ENCODE results near the gene CREB3L2.

DNA sequence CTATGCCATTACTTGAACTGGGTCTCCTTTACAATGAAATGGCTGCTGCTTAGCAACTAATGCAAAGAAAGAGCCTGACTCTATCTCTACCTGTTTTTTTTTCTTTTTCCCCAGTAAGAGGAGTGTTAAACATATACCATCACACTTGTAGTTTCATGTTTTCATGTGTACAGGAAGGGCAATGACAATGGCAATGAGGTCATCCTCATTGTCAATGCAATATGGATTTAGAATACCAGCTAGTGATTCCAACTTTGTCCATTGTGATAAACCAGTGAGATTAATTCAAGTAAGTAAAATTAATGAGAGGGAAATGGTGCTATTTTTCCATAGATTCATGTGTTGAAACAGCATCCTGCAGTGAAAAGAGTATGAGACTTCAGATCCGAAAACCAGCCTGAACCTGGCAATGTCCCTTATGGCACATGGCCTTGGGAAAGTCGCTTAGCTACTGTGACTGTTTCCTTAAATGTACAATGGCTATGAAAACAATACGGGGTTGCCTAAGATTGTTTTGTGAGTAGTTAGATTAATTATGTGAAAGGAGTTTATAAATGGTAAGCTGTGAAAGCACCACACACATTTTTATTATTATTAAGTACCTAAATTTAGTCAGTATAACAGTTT is 166.3 kb downstream of the CREB3L2 start:
- TF ChIP-seq, protein P1, sequence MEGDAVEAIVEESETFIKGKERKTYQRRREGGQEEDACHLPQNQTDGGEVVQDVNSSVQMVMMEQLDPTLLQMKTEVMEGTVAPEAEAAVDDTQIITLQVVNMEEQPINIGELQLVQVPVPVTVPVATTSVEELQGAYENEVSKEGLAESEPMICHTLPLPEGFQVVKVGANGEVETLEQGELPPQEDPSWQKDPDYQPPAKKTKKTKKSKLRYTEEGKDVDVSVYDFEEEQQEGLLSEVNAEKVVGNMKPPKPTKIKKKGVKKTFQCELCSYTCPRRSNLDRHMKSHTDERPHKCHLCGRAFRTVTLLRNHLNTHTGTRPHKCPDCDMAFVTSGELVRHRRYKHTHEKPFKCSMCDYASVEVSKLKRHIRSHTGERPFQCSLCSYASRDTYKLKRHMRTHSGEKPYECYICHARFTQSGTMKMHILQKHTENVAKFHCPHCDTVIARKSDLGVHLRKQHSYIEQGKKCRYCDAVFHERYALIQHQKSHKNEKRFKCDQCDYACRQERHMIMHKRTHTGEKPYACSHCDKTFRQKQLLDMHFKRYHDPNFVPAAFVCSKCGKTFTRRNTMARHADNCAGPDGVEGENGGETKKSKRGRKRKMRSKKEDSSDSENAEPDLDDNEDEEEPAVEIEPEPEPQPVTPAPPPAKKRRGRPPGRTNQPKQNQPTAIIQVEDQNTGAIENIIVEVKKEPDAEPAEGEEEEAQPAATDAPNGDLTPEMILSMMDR (conservative IDR thresholded peaks at IDR 0.05; ENCODE audit: low read length), result no peak
- no peak for TF ChIP-seq EZH2phosphoT487 (IDR thresholded peaks at IDR 0.05; ENCODE audit: borderline replicate concordance, low read depth, low read length)

Data from OCI-LY7 (cell line).